ENCODE measurements around the gene PTPRE. TPM values are rescaled to one million over a fixed set of nuclear protein-coding genes. Genes with fewer than 3 reads are reported as not detected.

The PTPRE gene
- total RNA-seq, 1 donor from 2014 or later = 70.6 TPM

DNA sequence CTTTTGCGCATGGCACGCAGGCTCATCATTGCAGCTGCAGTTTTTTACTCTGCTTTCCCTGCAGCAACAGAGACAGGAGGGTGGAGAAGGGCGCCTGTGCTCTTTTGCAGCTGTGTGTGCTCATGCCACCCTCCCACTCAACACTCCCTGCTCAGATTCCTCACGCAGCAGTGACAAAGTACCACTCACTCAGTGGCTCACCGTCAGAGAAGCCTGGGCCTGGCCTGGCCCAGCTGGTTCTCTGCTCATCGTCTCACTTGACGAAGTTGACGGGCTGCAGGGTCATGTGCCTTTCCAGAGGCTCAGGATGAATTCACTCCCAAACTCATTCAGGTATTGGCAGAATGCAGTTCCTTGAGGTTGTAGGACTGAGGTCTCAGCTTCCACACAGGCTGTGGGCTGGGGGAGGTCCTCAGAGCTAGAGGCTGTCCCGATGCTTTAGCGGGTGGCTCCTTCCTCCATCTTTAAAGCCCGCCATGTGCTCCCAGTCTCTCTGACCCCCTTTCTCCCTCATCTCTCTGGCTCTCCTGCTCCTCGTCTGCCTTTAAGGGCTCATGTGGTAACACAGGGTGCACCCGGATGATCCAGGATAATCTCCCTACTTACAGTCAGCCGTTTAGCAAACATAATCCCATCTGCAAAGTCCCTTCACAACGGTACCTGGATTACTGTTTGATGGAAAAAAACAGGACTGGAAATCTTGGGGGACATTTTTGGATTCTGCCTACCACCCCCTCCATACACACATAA, 25.8 kb downstream of the PTPRE start:
- Histone ChIP-seq H3K9me3 (no peaks in the 10 kb centered on the region), H3K4me1 (peaks cover 11% of the 10 kb centered on the region), H3K27me3 (no peaks in the 10 kb centered on the region), H3K4me3 (no peak overlapping the region), H3K27ac (no peak overlapping the region), H3K36me3 (no peaks in the 10 kb centered on the region)
- DNase-seq = no peak
- TF ChIP-seq, protein P1, sequence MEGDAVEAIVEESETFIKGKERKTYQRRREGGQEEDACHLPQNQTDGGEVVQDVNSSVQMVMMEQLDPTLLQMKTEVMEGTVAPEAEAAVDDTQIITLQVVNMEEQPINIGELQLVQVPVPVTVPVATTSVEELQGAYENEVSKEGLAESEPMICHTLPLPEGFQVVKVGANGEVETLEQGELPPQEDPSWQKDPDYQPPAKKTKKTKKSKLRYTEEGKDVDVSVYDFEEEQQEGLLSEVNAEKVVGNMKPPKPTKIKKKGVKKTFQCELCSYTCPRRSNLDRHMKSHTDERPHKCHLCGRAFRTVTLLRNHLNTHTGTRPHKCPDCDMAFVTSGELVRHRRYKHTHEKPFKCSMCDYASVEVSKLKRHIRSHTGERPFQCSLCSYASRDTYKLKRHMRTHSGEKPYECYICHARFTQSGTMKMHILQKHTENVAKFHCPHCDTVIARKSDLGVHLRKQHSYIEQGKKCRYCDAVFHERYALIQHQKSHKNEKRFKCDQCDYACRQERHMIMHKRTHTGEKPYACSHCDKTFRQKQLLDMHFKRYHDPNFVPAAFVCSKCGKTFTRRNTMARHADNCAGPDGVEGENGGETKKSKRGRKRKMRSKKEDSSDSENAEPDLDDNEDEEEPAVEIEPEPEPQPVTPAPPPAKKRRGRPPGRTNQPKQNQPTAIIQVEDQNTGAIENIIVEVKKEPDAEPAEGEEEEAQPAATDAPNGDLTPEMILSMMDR (IDR thresholded peaks at IDR 0.05) = no peak
- intact Hi-C loops (cut with DNase I) = no loop called here
- no peak for ATAC-seq

DNA sequence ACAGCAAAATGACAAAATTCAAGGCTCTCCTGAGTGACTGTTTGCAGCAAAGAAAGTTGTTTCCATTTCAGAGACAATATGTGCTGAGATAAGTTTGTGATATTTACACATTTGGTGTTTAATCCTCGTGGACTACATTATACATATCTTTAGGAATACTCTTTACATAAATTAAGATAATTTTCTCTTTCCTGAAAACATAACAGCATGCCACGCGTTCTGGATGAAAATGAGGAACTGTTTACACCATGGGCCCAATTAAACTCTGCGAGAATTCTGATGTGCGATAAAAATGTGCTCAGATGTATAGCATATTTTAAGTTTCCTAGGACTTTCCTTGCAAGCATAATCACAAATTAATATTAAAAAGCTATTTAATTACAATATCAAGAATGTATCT, 26.4 kb downstream of the PTPRE start:
- intact Hi-C loops (cut with DNase I) = no loop called here
- no peaks in the 10 kb centered on the region for H3K9me3 ChIP-seq
- DNase-seq = no peak
- TF ChIP-seq, protein P1 (IDR thresholded peaks at IDR 0.05) = no peak
- no peaks in the 10 kb centered on the region for H3K27me3 ChIP-seq
- H3K27ac ChIP-seq = no peak overlapping the region
- ATAC-seq = no peak
- H3K4me1 ChIP-seq = peaks cover 6% of the 10 kb centered on the region
- H3K4me3 ChIP-seq = no peak overlapping the region
- H3K36me3 ChIP-seq = no peaks in the 10 kb centered on the region

DNA sequence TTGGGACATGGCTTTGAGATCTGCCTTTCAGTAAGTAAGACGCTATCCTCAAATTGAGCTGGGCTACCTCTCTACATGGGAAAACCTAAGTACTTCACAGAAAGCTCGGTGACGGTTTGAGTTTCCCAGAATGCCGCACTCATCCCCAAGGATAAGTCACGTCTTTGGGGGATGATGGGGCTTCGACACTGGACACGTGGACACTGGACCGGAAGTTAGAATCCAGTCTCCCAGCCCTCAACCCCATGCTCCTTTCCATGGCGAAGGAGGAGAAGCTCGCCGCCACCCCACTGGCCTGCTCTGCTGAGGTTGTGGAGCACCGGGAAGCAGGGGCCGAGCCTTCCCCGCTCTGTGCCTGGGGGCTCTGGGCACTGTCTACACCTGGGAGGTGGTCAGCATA, 27.5 kb downstream of the PTPRE start:
- Histone ChIP-seq H3K4me1 (no peaks in the 10 kb centered on the region), H3K9me3 (no peaks in the 10 kb centered on the region), H3K27me3 (no peaks in the 10 kb centered on the region), H3K4me3 (no peak overlapping the region), H3K36me3 (no peaks in the 10 kb centered on the region), H3K27ac (no peak overlapping the region)
- no peak for DNase-seq
- intact Hi-C loops (cut with DNase I) = no loop called here
- TF ChIP-seq, protein P1 (IDR thresholded peaks at IDR 0.05) = no peak
- peak; percentile 12 for ATAC-seq

DNA sequence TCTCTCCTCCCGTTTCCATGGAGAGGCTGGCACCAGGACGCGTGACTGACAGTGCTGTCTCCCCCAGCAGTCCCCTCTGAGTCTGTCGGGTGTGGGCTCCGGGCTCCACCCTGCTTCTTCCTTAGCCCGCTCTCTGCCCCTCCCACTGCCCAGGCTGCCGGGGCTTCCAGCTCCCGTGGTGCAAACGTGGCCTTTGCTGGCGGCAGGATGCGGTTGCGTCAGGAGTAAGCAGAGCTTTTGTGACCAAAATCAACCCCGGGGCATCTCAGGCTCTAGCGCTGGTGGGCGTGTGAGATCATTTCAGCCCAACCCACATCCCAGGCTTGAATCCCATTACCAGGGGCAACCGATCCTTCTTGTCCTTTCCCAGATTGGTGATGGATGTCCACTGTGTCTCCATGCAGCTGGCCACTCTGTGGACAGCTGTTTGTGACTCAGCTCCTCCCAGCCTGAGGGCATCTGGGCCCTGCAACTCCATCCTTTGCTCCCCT, 28.2 kb downstream of the PTPRE start:
- intact Hi-C loops (cut with DNase I) = no loop called here
- Histone ChIP-seq H3K36me3 (no peaks in the 10 kb centered on the region), H3K9me3 (no peaks in the 10 kb centered on the region), H3K4me1 (no peaks in the 10 kb centered on the region), H3K4me3 (no peak overlapping the region), H3K27ac (no peak overlapping the region), H3K27me3 (no peaks in the 10 kb centered on the region)
- TF ChIP-seq, protein P1 (IDR thresholded peaks at IDR 0.05) = no peak
- ATAC-seq = peak; percentile 22
- no peak for DNase-seq

DNA sequence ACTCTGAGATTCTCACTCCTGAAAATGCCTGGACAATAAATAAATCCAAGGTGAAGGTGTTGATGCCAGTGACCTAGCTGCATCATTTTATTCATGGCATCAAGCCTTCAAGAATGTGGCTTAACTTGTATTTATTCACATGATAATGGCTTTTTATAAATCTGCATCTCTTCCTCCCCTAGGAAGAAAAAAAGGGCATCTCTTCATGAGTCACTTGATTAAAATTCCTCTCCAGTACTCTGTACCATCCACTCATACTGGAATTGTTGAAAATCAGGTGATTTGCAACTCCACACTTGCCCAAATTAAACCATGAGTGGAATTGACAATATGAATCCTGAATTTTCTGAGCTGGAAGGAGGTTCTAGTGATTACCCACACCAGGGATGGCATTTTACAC, 30.2 kb downstream of the PTPRE start:
- Histone ChIP-seq H3K9me3 (no peaks in the 10 kb centered on the region), H3K27ac (no peak overlapping the region), H3K4me3 (no peak overlapping the region), H3K27me3 (no peaks in the 10 kb centered on the region), H3K36me3 (no peaks in the 10 kb centered on the region), H3K4me1 (peaks cover 3% of the 10 kb centered on the region)
- intact Hi-C loops (cut with DNase I) = no loop called here
- DNase-seq (no peak), ATAC-seq (no peak)
- TF ChIP-seq, protein P1 (IDR thresholded peaks at IDR 0.05) = no peak

Measured in upper lobe of right lung (tissue), 1 donor.